Measurements from ENCODE around the gene CROCC2. TPM values are rescaled to one million over a fixed set of nuclear protein-coding genes. Genes with fewer than 3 reads are reported as not detected.

CROCC2 gene
- polyA plus RNA-seq, 2 of the 4 experiments (the other 2 are of a cell fraction) = not detected

- Histone ChIP-seq H3K4me2 (no peak overlapping the region), H3K27ac (no peak overlapping the region), H3K4me1 (no peaks in the 10 kb centered on the region), H3K4me3 (no peak overlapping the region), H3K9me3 (no peaks in the 10 kb centered on the region)
- no peak for FAIRE-seq
- CTCF ChIA-PET = interaction anchor here (1.3 to 1.4 kb wide), 3 partner anchors 9 to 41 kb away, joined by 3 to 9 read pairs (median 4); no protein-coding TSS in a partner anchor
- POLR2A ChIA-PET = no interaction called here
- TF ChIP-seq POLR2AphosphoS2 (conservative IDR thresholded peaks at IDR 0.05; ENCODE audit: low read length) = no peak
- no peak for TF ChIP-seq RFX5 (IDR thresholded peaks at IDR 0.05)
- no peak for TF ChIP-seq TP53 (CRISPR knock-in tag; IDR thresholded peaks at IDR 0.05)
- TF ChIP-seq CBX8 (IDR thresholded peaks at IDR 0.05) = no peak
- TF ChIP-seq CEBPB (IDR thresholded peaks at IDR 0.05) = no peak
- no peak for TF ChIP-seq JUN (IDR thresholded peaks at IDR 0.05)
- no peak for TF ChIP-seq RARB (CRISPR knock-in tag; IDR thresholded peaks at IDR 0.05)
- TF ChIP-seq MAFK (IDR thresholded peaks at IDR 0.05; ENCODE audit: partially characterized antibody) = no peak
- TF ChIP-seq MYC (IDR thresholded peaks at IDR 0.05; ENCODE audit: borderline replicate concordance, low read length) = no peak
- TF ChIP-seq HES2 (IDR thresholded peaks at IDR 0.05) = no peak
- TF ChIP-seq FOSL2 (IDR thresholded peaks at IDR 0.05) = no peak
- no peak for TF ChIP-seq FOSL2 (CRISPR knock-in tag; IDR thresholded peaks at IDR 0.05)
- no peak for DNase-seq (ENCODE audit: low read depth in 1 of 2, low spot score in 1 of 2)
- no peak for ATAC-seq
- WGBS (ENCODE audit: missing lambda C conversion rate) = 87% methylated on average over 13 of the region's 21 CpGs
Observed at GRCh38 chr2:240873098-240873788, 32.9 kb upstream of the CROCC2 start.

- Histone ChIP-seq H3K4me1 (no peaks in the 10 kb centered on the region), H3K27ac (no peak overlapping the region), H3K9me3 (no peaks in the 10 kb centered on the region), H3K4me3 (no peak overlapping the region), H3K4me2 (no peak overlapping the region)
- POLR2A ChIA-PET = no interaction called here
- CTCF ChIA-PET = interaction anchor here (1.3 to 1.4 kb wide), 3 partner anchors 9 to 40 kb away, joined by 3 to 9 read pairs (median 4); no protein-coding TSS in a partner anchor
- FAIRE-seq (no peak), ATAC-seq (peak in 1 of 2 experiments; percentile 28; a peak in 3 of 6 replicates), DNase-seq (ENCODE audit: low read depth in 1 of 2, low spot score in 1 of 2) (no peak)
- 74% methylated on average over 22 of the region's 33 CpGs for WGBS (ENCODE audit: missing lambda C conversion rate)
- TF ChIP-seq RNF2 (IDR thresholded peaks at IDR 0.05; ENCODE audit: borderline replicate concordance, low read depth) (no peak), E2F6 (IDR thresholded peaks at IDR 0.05; ENCODE audit: borderline replicate concordance, low read depth) (no peak), HOXB13 (CRISPR knock-in tag; IDR thresholded peaks at IDR 0.05; ENCODE audit: low read depth) (no peak), EP300 (IDR thresholded peaks at IDR 0.05) (no peak), HEYL (CRISPR knock-in tag; IDR thresholded peaks at IDR 0.05) (no peak), POLR2AphosphoS2 (conservative IDR thresholded peaks at IDR 0.05; ENCODE audit: low read length) (no peak), SMC3 (IDR thresholded peaks at IDR 0.05) (no peak), HOXB5 (CRISPR knock-in tag; IDR thresholded peaks at IDR 0.05) (no peak), MAFK (IDR thresholded peaks at IDR 0.05; ENCODE audit: partially characterized antibody) (no peak), CHD2 (IDR thresholded peaks at IDR 0.05; ENCODE audit: low read length, partially characterized antibody) (no peak), BCL3 (IDR thresholded peaks at IDR 0.05) (no peak), FOXS1 (CRISPR knock-in tag; IDR thresholded peaks at IDR 0.05) (no peak), POLR2A (IDR thresholded peaks at IDR 0.05; ENCODE audit: low read length) (no peak), RARB (CRISPR knock-in tag; IDR thresholded peaks at IDR 0.05) (no peak), HDAC2 (IDR thresholded peaks at IDR 0.05) (no peak), CBX8 (IDR thresholded peaks at IDR 0.05) (no peak), KDM1A (IDR thresholded peaks at IDR 0.05; ENCODE audit: low read depth) (no peak)
Observed at GRCh38 chr2:240873805-240874714, 32.1 kb upstream of the CROCC2 start.
